DMS79 (cell line): ENCODE results near the gene ADAMTS16.

ENCODE experiments used
- DNase-seq: peaks from one replicate; lab custom pipeline; 2025; lab: John Stamatoyannopoulos, UW

Gene ADAMTS16

DNA sequence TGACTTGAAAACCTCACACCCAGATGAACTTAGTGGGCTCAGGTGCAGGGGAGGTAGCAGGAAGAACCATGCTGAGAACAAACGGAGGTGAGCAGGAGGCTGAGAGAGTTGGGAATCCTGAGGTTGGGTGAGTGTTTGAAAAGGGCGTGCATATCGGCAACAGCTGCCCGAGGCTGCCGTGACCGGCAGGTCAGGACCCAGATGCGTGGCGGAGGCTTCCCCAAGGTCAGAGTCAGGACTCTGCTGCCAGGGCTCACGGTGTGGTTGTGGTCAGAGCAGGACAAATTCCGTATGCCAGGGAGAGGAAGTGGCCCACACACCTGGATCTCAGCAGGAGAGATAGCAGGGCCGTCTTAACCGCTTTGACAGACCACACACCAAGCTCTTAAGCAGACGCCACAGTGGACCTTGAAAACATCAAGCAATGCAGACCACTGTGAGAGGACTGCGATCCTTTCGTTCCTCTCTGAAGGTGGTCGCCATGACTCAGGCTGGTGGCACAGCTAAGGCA is 43.1 kb downstream of the ADAMTS16 start:
- no peak for DNase-seq

DNA sequence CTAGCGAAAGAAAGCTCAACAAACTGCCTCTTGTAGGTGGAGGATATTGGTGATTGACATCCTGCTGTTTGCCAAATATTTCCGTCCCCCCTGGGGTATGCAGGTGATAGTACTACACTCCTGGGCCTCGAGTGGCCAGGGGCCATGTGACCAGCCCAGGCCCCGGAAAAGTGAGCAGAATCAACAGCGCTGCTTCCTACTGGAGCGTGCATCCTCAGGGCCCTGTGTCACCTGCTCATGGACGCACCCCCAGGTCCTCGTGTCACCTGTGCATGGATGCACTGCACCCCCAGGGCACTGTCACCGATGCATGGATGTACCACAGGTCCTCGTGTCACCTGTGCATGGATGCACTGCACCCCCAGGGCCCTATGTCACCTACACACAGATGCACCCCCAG is 43.8 kb downstream of the ADAMTS16 start:
- DNase-seq = no peak

DNA sequence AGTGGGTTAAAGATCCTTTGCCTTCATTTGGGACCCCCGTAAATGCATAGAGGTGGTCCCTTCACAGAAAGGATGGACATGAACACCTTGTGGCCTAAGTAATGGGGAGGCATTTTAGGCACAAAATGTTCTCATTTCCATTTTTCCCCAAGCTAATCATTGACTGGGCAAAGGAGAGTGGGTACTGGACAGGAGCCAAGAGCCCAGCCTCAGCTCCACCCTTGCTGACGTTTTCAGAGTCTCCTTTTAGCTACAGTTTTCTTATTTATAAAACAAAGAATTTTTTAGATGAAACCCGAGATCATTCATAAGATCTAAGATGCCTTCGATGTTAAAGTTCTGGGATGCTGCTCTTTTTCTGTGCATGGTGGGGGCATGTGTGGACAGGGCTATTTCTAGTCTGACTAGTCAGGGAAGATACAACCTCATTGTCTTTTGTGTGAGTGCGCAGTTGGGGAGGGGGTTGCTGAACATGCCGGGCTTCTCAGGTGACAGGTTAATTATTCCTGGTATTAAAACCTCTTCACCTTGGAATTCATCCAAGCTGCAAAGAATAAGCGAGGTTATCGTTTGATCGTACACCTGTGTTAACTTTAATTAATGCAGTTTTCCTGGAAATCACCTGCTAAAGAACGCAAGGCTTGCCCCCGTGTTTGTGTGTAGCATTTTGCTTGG is 48.4 kb downstream of the ADAMTS16 start:
- peak; percentile 19 for DNase-seq

DNA sequence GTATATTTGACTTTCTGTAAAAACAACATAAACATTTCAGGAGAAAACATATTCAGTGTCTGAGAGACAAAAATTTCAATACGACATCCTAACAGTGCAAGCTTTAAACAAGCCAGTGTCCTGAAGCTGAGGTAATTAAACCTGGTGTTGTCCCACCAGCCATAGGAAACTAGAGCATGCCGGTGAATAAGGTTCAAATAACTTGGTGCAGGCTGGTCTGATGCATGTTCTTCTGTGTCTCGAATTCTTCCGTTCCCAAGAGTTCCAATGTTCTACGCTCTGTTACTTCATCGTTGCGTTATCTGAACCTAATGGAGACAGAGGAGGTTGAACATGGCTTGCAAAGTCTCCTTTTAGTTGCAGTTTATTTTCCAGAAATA is 48.9 kb downstream of the ADAMTS16 start:
- no peak for DNase-seq

DNA sequence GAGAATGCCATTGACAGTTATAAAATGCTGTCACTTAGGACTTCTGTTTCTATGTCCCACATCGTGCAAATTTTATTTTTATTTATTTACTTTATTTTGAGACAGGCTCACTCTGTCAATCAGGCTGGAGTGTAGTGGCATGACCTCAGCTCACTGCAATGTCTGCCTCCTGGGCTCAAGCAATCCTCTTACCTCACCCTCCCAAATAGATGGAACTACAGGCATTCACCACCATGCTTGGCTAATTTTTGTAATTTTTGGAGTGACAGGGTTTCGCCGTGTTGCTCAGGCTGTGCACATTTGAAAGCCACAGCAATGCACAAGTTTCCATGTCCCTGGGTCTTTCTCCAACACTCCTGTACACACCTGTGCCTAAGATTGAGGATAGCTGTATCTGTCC is 51.8 kb downstream of the ADAMTS16 start:
- DNase-seq = no peak

DNA sequence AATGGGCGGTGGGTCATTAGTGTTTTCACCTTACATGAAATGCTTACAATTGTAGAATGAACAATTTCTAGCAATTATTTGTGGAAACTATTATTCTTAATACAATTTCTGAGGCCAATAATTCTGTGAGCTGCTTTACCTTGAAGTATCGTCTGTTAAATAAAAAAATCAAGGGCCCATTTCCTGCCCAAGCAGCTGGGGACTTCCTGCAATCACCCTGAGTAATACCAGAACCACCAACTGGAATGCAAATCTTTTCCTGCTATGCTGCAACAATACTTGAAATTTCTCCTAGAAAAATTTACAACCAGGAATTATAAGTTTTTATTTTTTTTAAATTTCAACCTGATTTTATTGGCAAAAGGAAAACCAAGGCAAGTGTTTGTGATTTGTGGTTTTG is 52.6 kb downstream of the ADAMTS16 start:
- DNase-seq = no peak

DNA sequence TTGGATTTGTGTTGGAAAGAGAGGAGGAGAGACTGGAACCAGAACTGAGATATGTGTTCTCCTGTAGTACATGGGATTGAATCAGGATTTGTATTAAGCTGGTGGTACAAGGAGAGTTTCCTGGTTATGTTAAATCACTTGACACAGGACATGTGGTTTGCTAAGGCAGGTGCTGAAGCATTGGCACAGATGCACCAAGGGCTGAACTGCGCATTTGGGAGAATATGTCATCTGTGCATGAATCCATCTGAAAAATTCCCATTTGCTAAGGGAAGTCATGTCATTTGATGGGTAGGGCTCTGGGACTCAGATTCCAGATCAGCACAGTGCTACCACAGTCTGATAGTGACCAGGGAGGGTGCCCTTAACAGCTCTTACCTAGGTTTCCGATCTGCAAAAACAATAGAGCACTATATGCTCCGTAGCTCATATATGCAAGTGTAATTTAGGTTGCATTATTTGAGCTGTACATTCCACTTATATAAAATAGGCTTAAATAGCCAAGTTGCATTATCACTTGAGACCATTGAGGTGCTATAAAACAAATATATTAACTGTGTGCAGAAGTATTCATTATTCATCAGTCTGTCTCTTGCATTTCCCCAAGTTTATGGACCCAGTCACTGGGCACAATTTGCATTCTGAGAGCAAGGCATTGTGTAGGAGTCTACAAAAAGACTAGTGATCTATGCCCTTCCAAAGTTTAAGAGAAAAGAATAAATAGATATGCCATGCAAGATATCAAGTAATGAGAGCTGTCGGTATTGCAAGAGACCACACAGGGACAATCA is 55.2 kb downstream of the ADAMTS16 start:
- DNase-seq = no peak

DNA sequence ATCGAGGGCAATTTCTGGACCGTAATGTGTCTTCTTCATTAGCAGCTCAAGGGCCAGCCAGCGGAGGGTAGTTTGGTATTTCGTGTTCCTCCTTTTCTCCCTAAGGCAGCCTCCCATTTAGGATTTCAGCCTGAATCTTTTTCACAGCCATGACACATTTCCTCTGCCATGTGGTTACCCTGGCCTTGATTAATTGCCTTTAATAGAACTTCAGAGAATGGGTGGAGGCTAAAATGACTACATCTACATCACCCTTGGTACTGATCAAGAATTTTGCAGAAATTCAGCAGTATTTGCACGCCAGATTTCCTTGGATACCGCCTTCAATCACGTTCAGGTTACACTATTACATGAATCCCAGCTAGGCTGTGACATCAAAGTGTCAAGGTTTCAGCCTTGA is 58.0 kb downstream of the ADAMTS16 start:
- DNase-seq = no peak

DNA sequence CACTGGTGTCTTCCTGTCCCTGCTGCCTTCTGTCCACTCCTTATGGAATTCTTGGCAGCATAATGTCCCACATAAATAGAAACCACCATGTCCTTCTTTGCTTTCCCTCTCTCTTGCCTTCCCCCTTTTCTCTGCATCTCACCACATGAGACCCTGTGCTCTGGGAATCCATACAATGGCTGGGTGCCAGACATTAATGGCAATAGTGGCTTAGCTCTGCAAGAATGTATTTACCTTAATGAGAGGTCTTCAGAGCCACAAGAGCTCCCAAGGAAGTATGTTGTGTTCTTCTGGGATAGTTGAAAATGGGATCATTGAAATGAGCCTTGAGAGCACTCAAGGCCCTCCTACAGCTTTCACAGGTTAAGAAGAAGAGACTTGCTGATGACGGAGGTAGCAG is 58.7 kb downstream of the ADAMTS16 start:
- DNase-seq = peak; percentile 47

DNA sequence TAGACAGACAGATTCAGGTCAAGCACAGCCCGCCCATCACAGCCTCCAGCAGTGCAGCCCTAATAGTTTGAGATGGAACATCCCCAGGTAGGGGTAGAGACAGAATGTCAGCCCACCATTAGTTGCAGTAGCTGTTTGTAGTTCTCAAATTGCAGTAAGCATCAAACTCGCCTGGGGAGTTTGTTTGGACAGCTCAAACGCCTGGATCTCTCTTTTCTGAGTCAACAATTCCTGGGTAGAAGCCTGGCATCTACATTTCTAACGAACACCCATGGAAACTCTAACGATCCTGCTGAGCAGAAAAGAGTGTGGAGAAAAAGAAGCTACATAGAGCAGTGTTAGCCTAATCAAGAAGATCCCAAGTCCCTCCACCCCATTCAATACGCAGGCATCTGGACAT is 59.4 kb downstream of the ADAMTS16 start:
- no peak for DNase-seq

DNA sequence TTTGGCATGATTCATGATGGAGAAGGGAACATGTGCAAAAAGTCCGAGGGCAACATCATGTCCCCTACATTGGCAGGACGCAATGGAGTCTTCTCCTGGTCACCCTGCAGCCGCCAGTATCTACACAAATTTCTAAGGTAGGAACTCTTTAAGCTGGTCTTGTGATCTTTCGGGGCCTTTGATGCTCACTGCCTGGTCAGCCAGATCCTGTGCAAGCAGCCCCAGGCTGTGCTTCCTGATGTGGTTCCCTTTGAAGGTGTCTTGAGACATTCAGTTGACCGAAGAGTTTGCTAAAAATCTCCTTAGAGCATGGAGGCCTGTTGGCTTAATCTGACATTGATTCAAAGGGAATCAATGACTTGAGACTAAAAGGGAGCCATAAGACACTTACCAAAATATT is 60.0 kb downstream of the ADAMTS16 start:
- no peak for DNase-seq

DNA sequence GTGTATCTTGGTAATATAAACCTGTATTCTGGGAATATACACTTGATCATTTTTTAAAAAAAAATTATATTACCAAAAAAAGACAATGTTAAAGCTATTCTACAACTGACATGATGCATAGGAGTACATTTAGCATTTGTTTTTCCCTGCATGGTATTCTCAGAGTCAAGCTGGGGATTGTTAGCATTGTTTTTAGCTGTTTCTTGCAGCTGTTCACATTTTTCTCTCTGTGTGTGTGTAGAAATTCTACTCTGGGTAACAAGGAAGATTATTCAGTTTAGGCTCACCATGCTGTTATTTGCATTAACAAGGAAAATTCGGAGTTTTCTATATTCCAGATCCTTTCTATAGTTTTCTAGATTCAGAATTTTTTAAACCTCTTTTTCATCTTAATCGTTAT is 62.2 kb downstream of the ADAMTS16 start:
- DNase-seq = no peak

DNA sequence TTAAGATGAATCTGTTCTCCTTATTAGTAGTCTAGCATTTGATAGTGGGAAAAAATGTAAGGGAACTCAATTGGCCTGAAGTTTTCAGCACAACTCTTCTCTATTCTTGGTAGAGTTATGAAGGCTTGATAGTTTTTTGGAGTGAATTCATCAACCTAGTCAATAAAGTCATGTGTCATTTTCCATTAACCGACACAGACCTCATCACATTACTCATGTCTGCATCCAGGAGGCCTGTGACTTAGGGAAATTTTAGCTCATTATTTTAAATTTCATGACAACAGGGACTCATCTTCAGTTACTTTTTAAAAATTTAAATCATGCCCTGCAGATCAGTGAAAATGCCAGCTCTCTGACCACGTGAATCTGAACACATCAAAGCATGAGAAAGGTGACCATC is 63.3 kb downstream of the ADAMTS16 start:
- DNase-seq = no peak

DNA sequence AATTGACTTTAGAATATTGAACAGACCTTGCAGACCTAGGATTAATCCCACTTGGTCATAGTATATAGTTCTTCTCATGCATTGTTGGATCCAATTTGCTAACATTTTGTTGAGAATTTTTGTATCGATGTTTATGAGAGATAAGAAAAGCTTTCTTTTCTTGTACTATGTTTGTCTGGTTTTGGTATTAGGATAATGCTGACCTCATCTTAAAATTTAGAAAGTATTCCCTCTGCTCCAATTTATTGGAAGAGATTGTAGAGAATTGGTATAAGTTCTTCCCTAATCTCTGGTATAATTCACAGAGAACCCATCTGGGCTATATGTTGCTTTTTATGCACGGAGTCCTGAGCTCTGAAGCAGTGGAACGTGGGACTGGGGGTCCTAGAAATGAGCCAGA is 67.7 kb downstream of the ADAMTS16 start:
- no peak for DNase-seq

DNA sequence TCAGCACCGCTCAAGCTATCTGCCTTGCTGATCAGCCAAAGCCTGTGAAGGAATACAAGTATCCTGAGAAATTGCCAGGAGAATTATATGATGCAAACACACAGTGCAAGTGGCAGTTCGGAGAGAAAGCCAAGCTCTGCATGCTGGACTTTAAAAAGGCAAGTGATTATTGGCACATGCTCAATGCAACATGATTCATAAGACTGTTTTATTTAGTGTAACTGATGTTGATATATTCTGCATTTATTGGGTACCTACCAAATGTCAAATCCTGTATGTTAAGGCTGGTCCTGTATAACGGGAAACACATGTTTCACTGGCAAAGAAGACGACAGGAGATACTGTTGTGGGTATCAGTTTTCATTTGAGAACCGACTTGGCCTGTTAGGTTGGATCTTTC is 69.0 kb downstream of the ADAMTS16 start:
- no peak for DNase-seq

DNA sequence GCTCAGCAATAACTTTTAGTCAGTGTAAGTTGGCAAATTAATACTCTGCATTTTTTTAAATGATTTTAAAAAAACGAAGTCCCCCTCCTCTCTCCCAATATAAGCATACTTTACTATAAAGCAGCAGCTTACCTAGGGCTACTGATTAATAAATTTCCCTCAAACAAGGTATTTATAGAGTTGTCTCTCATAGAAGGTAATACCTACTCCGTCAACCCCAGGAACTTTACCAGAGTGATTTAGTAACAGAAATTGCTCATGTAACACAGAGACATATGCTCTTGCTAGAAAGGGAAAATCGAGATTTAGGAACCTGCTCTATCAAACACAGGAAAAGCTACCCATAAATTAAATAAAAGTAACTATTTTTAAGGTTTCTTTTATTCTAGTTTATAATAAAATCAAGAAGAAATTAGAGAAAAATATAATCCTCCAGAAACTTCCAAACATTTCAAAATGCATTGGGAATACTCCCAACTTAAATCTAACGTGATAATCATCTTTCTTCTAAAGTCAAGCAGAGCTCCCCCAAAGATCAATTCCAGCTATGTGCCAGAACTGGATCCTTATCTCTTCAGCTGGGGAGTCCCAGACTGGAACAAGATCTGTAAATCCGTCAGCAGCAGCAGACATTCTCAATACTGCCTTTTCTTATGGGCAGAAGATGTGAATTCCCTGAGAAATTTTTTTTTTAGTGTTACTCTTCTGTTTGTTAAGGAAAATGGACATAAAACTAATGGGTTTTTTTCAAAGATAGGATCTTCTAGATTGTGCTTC is 69.6 kb downstream of the ADAMTS16 start:
- DNase-seq = no peak

DNA sequence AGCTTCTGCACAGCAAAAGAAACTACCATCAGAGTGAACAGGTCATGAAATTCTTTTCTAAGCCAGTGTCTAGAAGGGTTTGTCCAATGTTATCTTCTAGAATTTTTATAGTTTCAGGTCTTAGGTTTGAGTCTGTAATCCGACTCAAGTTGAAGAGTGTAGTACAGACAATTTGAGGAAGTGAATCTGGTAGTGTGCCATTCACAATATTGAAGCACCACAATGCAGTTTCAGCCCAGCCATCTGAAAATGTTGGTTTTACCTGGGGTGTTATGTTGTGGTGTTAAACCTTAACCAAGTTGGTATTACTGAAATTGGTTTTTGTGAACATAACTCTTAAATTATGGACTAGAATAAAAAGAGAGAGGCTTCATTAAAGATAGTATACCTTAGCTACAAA is 77.2 kb downstream of the ADAMTS16 start:
- DNase-seq = no peak

DNA sequence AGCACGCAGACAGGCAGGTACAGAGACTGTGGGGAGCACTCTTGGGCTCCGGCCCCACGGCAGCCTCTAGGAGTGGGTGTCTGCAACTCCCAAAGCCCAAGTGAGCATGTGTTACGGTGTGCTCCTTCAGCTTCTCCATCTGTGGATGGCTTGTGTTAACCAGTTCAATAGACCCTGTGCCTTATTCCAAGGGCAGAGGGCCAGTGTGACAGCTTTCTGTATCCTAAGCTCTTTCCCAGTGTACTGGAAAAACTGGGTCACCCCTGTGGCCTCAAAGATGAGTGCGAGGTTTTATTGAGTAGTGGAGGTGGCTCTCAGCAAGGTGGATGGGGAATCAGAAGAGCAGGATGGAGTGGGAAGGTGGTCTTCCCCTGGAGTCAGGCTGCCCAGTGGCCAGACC is 78.3 kb downstream of the ADAMTS16 start:
- DNase-seq = no peak

DNA sequence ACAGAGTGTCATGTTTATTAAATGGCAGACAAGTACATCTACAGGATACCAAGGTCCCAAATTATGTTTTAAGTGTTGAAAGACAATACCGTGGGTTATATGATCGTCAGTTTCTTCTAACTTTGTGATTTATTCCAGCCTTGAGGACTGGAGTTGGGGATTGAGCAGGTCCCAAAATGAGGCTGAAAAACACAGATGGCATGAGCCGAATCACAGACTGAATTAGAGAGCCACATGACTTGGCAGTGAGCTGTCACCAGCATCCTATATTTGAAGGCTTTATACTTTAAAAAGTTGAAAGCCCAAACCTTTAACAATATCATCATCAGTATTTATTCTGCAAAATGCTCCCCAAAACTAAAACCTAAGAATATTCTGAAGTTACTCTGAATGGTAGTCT is 79.4 kb downstream of the ADAMTS16 start:
- no peak for DNase-seq

DNA sequence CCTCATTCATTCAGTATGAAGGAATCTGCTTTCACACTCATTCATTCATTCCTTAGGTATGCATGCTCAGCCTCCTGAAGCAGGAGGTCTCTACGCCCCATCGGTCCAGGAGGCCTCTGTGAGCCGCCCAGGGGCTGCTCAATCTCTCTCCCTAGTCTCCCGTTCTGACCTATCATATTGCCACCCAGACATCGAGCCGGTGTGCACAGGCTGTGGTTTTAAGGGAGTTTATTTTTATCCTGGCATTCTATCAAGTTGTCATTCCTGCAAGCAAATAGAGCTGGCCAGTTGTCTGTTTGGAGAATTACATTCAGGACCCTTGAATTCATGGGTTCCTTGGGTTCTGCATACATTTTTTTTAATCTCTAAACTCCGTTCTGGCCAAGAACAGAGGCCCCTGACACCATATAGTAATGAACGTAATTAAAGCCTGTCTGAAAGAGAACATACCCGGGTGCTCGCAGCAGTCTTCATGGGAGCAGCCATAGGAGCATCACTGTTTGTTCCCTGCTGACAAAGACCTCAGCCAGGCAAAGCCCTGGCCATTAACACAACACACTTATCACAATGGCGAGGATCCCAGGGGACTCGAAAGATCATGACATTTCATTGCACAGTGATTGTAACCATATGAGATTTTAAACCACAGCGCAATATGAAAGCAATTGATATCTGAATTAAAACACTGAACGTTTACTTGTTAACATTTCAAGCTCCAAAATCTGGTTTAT is 80.9 kb downstream of the ADAMTS16 start:
- no peak for DNase-seq

DNA sequence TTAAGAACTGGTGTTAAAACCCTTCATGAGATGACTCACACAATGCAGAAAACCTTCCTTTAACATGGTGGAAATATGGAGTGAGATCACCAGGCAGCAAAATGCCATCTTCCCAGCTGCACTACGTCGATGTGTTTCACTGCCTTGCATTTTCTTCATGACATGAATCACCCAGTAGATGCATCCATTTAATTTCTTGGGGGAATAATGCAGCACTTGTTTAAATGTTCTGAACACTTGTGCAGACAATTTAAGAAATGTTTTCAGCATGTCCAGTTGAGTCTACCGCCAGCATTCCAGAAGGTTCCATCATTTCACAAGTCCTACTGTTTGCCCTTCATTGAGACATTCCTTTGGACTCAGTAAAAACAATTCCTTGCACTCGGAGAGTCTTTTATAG is 81.6 kb downstream of the ADAMTS16 start:
- DNase-seq = no peak

DNA sequence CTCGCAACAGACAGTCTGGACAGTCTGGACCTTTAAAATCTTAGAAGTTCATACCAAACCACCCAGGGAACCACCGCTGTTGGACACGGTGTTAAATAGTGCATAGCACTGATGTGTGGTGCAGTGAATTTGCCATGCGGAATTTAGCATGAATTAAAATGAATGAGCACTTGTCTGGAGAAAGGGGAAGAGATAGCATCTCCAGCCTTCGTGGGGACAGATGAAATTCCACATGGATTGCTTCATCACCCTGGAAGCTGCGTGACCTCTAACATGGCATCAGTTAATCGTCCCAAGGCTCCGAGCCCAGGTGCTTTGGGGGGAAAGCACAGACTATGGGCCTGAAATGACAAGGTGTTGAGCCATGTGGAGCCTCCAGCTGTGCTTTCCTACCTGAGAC is 91.4 kb downstream of the ADAMTS16 start:
- DNase-seq = no peak
